GM19452 (cell line): Measurements from ENCODE around the gene TRAM2.

Source experiments
- ATAC-seq: cut with Tn5 transposase; IDR thresholded peaks from one replicate; pipeline ENCODE4 v1.9.1; 2021; ENCODE audit not compliant: unreplicated experiment

The TRAM2 gene

DNA sequence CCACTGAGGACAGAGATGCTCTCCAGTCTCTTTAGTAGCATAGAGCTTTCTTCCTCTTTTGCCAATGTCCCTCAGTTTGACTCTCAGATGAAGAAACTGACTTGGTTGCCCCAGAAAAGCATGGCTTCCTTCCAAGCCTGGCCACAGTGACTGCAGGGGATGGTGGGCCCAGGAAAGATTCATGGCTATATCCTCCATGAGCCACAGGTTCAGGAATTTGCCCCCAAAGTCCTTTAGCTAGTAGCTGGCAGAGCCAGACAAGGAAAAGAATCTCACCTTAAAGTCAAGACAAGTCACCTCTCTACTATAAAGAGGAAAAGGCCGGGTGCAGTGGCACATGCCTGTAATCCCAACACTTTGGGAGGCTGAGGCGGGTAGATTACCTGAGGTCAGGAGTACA is 43.4 kb downstream of the TRAM2 start:
- ATAC-seq, result no peak

DNA sequence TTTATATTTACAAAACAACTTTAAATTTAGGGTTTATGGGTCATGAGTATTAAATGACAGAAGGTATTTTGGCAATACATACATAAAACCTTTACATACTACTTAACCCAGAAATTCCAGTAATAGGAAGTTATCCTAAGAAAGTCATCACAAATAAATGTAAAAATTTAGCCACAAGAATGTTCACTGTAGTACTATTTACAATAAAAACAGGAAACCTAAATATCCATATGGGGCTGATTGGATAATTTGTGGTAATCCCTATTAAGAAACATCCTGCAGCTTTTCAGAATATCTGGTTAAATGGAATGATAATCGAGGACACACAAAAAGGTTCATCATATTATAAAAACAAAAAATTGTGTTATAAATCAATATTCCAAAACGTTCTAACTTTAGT is 44.4 kb downstream of the TRAM2 start:
- no peak for ATAC-seq

DNA sequence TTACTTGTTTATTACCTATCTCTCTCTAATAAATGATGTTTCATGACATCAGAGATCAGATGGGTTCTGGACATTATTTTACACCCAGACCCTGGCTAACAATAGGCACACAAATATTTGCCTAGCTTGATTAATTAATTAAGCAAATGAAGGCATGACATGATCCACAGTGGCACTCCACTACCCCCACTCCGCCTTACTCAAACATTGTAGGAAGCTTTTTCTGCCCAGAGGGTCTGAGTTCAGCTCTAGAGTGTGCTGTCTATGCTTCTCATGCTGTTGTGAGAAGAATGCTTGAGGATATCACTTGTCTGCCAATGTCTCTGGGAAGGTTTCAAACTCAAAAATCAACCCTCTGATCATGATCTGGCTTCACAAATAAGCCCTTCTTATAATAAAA is 45.0 kb downstream of the TRAM2 start:
- ATAC-seq, result no peak

GRCh38 chr6:52531396-52531795 is 45.5 kb downstream of the TRAM2 start:
- no peak for ATAC-seq

- no peak for ATAC-seq
These were observed 46.5 kb downstream of the TRAM2 start for GRCh38 chr6:52530351-52530750.

GRCh38 chr6:52529311-52529710 is 47.5 kb downstream of the TRAM2 start:
- no peak for ATAC-seq

DNA sequence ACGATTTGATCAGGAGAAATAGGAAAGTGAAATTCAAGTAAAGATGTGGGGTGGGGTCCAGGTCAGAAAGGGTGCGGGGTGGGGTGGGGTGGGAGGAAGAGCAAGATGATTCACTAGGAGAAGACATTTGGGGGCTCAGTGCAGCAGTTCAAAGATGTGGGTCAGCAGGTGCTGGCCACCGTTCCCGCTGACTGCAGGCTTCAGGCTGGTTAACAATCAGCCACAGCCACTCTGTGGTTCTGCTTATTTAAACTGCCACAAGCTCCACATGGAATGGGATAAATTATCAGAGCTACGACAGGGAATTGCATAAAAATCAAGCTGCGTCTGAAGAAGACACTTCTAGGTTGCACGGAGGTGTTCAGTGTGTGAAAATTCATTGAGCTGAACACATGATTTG is 49.4 kb downstream of the TRAM2 start:
- ATAC-seq, result no peak

DNA sequence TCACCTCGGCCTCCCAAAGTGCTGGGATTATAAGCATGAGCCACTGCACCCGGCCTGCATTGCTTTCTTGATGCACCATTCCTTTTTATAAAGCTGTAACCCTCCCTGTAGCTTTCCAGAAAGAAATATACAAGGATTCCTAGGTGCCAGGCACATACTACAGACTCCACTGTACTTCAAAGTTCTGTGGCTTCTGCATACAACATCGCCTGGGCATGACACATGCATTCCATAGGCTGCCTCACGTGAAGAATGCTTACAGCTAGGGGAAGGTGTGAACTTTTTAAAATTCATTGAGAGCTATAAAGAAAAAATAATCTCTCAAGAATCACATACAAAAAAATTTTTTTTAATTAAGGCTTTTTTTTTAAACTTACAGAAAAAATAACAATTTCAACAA is 50.2 kb downstream of the TRAM2 start:
- ATAC-seq, result no peak

DNA sequence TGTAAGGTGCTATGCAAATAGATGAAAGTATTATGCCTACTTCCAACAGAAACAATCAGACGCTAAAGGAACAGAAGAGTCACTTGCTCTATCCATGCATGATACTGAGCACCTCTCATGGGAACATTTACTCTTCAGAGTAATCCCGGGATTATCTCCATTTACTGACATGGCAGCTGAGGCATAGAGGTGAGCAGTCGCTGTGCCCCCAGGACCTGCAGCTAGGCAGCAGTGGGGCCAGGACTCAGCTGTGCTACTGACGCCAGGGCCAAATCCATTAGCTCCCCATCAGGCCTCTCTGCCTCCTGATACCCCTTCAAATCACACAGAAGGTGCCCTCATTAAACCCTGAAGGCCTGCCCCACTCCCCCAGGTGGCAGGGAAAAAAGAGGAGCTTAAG is 51.9 kb downstream of the TRAM2 start:
- no peak for ATAC-seq

DNA sequence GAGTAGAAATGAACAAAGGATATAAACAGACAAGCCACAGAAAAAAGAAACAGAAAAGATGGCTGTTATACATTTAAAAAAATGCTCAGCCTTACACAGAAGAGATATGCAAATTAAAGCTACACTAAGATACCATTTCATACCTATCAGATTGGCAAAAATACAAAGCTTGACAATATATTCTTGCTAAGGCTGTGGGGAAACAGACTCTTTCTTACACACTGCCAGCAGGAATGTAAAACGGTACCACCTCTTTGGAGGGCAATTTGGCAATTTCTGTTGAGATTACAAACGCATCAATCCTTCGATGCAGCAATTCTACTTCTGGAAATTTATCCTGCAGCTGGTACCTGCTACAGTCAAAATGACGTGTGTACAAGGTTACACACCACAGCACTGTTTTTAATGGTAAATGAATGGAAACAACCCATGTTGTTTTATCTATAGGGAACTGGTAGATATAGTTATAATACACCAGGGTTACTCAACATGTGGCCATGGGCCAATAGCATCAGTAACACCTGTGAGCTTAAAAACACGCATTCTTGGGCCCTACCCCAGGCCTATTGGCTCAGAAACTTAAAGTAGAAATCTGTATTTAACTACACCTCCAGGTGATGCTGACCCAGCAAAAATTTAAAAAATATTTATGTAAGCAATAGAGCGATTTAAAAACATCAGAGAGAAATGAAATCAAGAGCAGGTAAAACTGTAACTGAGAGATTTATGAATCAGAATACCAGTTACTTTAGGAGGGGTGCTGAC is 53.3 kb downstream of the TRAM2 start:
- no peak for ATAC-seq

- ATAC-seq, result no peak
These were observed 54.2 kb downstream of the TRAM2 start for GRCh38 chr6:52522655-52523054.

DNA sequence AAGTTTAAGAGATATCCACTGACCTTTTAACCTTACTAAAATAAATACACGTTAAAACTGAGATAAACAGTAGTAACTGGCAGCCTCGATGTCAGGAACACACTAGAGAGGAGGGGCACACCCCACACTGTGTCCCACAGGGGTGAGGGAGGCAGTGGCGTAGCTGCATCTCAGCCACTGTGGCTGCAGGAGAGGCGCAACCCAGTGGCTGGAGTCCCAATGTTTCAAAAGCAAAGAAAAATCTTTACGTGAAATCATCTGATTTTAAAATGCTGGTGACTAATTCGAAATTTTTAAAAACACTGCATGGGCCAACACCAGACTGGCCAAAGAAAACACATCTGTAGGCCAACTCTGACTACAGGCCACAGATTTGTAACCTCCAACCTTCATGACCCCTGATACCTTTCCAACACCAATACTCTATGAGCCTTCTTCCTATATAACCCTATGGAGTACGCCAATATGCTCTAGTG is 54.7 kb downstream of the TRAM2 start:
- ATAC-seq, result no peak

GRCh38 chr6:52519618-52520017 is 57.2 kb downstream of the TRAM2 start:
- no peak for ATAC-seq

DNA sequence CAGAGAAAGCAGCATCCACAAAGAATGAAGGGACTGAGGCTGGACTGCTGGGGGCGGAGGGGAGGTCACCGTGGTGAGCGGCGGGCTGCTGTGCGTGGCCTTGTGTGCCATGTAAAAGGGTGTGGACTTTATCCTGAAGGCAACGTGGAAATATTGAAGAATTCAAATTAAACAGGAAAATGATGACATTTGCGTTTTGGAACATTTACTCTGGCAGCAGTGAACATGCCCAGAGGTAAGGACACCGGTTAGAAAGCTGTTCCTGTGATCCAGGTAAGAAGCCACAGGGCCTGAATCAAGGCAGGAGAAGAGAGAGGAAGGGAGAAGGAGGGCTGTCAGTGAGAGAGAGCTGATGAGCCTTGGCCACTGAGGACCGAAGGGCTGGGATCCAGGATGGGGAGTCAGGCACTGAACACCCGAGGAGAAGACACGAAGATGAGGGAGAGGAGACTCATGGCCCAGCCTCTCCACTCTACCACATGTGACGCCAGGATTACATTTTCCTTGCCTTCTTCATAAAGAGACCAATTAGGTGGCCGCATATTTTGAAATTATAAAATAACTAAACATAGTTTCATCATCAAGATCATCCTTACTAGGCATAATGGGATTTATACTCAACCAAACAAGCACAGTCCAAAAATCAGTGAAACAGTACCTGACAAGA is 58.4 kb downstream of the TRAM2 start:
- no peak for ATAC-seq

- peak; percentile 89 for ATAC-seq
These were observed 59.2 kb downstream of the TRAM2 start for GRCh38 chr6:52517502-52518278.

DNA sequence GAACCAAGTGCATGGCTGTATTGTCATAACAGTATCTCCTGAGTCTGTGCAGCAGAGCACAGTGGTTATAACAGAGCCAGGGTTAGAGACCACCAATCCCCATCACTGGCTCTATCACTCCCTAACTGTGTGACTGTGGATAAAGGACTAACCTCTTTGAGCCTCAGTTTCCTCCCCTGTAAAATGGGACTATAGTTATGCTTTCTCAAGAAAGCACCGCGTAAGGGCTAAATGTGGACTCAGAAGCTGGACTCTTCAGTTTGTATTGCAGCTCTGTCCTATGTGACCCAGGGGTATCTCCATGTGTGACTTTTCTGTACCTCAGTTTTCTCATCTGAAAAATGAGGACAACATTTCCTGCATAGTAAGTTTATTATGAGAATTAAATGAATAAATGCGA is 59.9 kb downstream of the TRAM2 start:
- no peak for ATAC-seq

DNA sequence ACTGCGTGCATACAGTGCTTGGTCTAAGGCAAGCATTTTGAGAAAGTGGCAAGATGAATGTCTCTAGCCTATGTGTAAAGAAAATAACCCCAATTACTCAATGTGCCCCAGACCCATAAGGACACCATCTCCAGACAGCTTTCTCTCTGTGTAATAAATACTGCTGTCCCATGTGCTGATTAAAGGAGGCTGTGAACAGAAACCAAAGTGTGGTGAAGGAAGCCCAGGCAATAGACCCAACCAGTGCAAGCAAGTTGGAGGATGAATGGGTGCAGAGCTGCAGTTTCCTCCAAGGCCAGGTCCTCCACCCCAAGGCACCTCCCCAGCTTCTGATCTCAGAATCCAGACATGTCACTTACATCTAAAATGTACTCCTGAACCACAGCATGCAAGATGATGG is 60.6 kb downstream of the TRAM2 start:
- ATAC-seq, result no peak

GRCh38 chr6:52515219-52515960 is 61.5 kb downstream of the TRAM2 start:
- ATAC-seq, result no peak

GRCh38 chr6:52514514-52514913 is 62.3 kb downstream of the TRAM2 start:
- ATAC-seq, result no peak

- no peak for ATAC-seq
These were observed 63.0 kb downstream of the TRAM2 start for GRCh38 chr6:52513896-52514295.

DNA sequence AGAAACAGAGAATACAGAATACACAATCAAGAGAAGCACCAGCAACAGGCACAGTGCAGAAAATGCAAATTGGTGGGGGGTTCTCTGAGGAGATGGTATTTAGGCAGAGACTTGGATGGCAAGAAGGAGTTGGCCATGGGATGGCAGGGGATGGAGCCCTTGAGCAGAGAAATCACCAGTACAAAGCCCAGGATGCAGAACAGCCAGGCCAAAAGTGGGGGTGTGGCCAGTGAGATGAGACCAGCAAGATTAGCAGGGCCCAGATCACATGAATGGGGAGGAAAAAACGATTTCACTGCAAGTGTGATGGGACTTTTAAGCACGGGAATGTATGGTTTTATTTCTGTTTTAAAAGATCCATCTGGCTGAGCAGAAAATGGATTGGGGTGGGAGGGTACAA is 63.4 kb downstream of the TRAM2 start:
- ATAC-seq, result no peak
